Testis (tissue), 3 donors: ENCODE measurements around the gene ANKRD52. TPM values are rescaled to one million over a fixed set of nuclear protein-coding genes. Genes with fewer than 3 reads are reported as not detected.
A peak's percentile ranks its signal among the peaks of the same experiment; 100 is the strongest.

Experiments
- DNase-seq: peaks from one replicate; pipeline ENCODE4 v3.0.0-alpha.2; 2019
- H3K27ac ChIP-seq, 2 donors: fragments of 200-600 bp; sonication (generic); one replicate each; pipeline ENCODE4 v1.5.1; 2019
- H3K27me3 ChIP-seq: fragments of 200-600 bp; sonication (generic); one replicate; pipeline ENCODE4 v1.5.1; 2019
- H3K36me3 ChIP-seq: fragments of 200-600 bp; sonication (generic); one replicate; pipeline ENCODE4 v1.5.1; 2017; ENCODE audit warnings: low read depth; ENCODE audit errors: missing control alignments
- H3K4me1 ChIP-seq: fragments of 200-600 bp; sonication (generic); one replicate; pipeline ENCODE4 v1.5.1; 2019
- H3K4me3 ChIP-seq, 2 donors: fragments of 200-600 bp; sonication (generic); one replicate each; pipeline ENCODE4 v1.5.1; 2017 to 2019
- H3K9me3 ChIP-seq: fragments of 200-600 bp; sonication (generic); one replicate; pipeline ENCODE4 v1.5.1; 2017
- CTCF ChIP-seq, 3 experiments: fragments of 450-650 bp in 2 of 3; fragments of 200-600 bp in 1 of 3; sonication (generic) in 1 of 3; IDR thresholded peaks; one replicate each; pipeline ENCODE4 v1.5.1; 2016 to 2019; ENCODE audit warnings: antibody characterized with exemption in 3 of 3, mild to moderate bottlenecking in 2 of 3, moderate library complexity in 1 of 3
- POLR2A ChIP-seq: fragments of 450-650 bp; IDR thresholded peaks from one replicate; pipeline ENCODE4 v1.6.1; 2017; ENCODE audit warnings: antibody characterized with exemption, mild to moderate bottlenecking, moderate library complexity
- WGBS, 2 donors: methylation state at CpG; one replicate each; pipeline ENCODE4 v1.1.5; 2018; 5-methylcytosine and 5-hydroxymethylcytosine counted together
- intact Hi-C: fragments of 100-400 bp; cut with DNase I; formaldehyde crosslinking; loops from one replicate; pipeline ENCODE4 v1.15.1; 2023; ENCODE audit warnings: low total_unique reads
- polyA plus RNA-seq: library from polyadenylated mRNA; stranded (reverse); fragments of 350-450 nt; fragmentation: Illumina TruSeq; extraction: RNeasy Lipid Tissue Mini Kit (QIAGEN cat#74804); gene quantifications from one replicate; pipeline ENCODE4 v1.2.3, GENCODE V29; 2014; ENCODE audit warnings: low read depth, low replicate concordance; ENCODE audit not compliant: insufficient read depth
- total RNA-seq, 2 donors: library from RNA; depleted of rRNA; stranded (reverse); fragments of >200 nt; gene quantifications; one replicate each; pipeline ENCODE4 v1.2.3, GENCODE V29; 2016

The ANKRD52 gene
- total and polyA plus RNA-seq, 3 donors from 2014 or later: 20.1 to 32.3 (median 26.8) TPM

- Histone ChIP-seq H3K36me3 (no peaks in the 10 kb centered on the region), H3K27ac (peak overlapping the region; percentile 22 to 86), H3K27me3 (no peaks in the 10 kb centered on the region), H3K9me3 (no peaks in the 10 kb centered on the region), H3K4me3 (peak overlapping the region; percentile 78 to 83), H3K4me1 (peaks cover 25% of the 10 kb centered on the region)
- WGBS, 2 donors: 18 to 28% methylated on average over 20 to 21 of the region's 21 CpGs
- no peak for DNase-seq
- TF ChIP-seq CTCF (IDR thresholded peaks at IDR 0.05) (no peak), POLR2A (no peak)
- intact Hi-C loops: no loop called here
These were observed 42.7 kb upstream of the ANKRD52 start for GRCh38 chr12:56300644-56301464.

- TF ChIP-seq CTCF (IDR thresholded peaks at IDR 0.05) (no peak), POLR2A (no peak)
- H3K4me1 ChIP-seq: peaks cover 25% of the 10 kb centered on the region
- peak within 1 kb of the TSS; percentile 78 to 83 for H3K4me3 ChIP-seq
- DNase-seq: peak; percentile 100
- 0 to 1% methylated on average over 25 to 61 of the region's 63 CpGs for WGBS, 2 donors
- no peaks in the 10 kb centered on the region for H3K27me3 ChIP-seq
- intact Hi-C loops: no loop called here
- H3K9me3 ChIP-seq: no peaks in the 10 kb centered on the region
- H3K27ac ChIP-seq: peak within 1 kb of the TSS; percentile 67 to 86
- H3K36me3 ChIP-seq: no peaks in the 10 kb centered on the region
These were observed 41.9 kb upstream of the ANKRD52 start, which contains the start of gene CS for GRCh38 chr12:56299853-56300643. CS (minus strand) TSS chr12:56300330; CDS start chr12:56300201, 129 bp downstream.

- no peak for TF ChIP-seq CTCF (IDR thresholded peaks at IDR 0.05)
- no peak for TF ChIP-seq POLR2A
- Histone ChIP-seq H3K27me3 (no peaks in the 10 kb centered on the region), H3K4me1 (peaks cover 25% of the 10 kb centered on the region), H3K36me3 (no peaks in the 10 kb centered on the region), H3K4me3 (peak overlapping the region; percentile 78 to 83), H3K9me3 (no peaks in the 10 kb centered on the region), H3K27ac (peak overlapping the region; percentile 67 to 86)
- intact Hi-C loops: no loop called here
- 0 to 1% methylated on average over 10 of the region's 10 CpGs for WGBS, 2 donors
- DNase-seq: no peak
These were observed 41.2 kb upstream of the ANKRD52 start for GRCh38 chr12:56299308-56299852.

GRCh38 chr12:56298828-56299227 lies 40.6 kb upstream of the ANKRD52 start:
- no peak for TF ChIP-seq POLR2A
- peak overlapping the region in 1 of 2 donors; percentile 86 for H3K27ac ChIP-seq
- H3K4me1 ChIP-seq: peaks cover 25% of the 10 kb centered on the region

GRCh38 chr12:56297400-56297799 lies 39.2 kb upstream of the ANKRD52 start:
- WGBS, 2 donors: 94 to 96% methylated on average over 8 of the region's 8 CpGs
- Histone ChIP-seq H3K36me3 (no peaks in the 10 kb centered on the region), H3K27me3 (no peaks in the 10 kb centered on the region), H3K4me1 (peaks cover 25% of the 10 kb centered on the region), H3K4me3 (no peak overlapping the region), H3K9me3 (no peaks in the 10 kb centered on the region), H3K27ac (no peak overlapping the region)
- intact Hi-C loops: no loop called here
- TF ChIP-seq CTCF (IDR thresholded peaks at IDR 0.05) (no peak), POLR2A (no peak)
- DNase-seq: no peak

More at GRCh38 chr12:56298828-56299227, 40.6 kb upstream of the ANKRD52 start:
- H3K27me3 ChIP-seq: no peaks in the 10 kb centered on the region
- DNase-seq: no peak
- 47 to 48% methylated on average over 5 of the region's 5 CpGs for WGBS, 2 donors
- no peaks in the 10 kb centered on the region for H3K36me3 ChIP-seq
- no peaks in the 10 kb centered on the region for H3K9me3 ChIP-seq
- intact Hi-C loops: no loop called here
- H3K4me3 ChIP-seq: peak overlapping the region in 1 of 2 donors; percentile 78
